HG02938 (cell line): ENCODE measurements around the gene KCNIP4.

Source experiments
- ATAC-seq: cut with Tn5 transposase; IDR thresholded peaks from one replicate; pipeline ENCODE4 v1.9.1; 2021; ENCODE audit warnings: mild to moderate bottlenecking, moderate library complexity; ENCODE audit not compliant: unreplicated experiment

KCNIP4 gene

DNA sequence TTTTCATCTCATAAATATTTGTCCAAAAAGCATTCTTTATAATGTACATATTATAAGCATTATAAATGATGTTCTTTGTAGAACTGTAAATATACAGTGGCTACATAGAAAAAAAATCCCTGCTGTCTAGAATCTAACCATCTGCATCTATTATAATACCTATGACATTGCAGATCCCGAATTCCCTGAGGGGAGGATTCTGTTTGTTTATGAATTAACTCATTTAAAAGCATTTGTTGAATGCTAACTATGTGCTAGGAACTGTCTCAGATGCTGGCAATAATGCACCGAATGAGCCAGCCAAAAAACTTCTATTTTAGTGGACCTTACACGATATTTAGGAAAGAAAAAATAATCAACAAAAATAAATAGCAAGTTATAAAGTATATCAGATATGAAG lies 1058.7 kb downstream of the KCNIP4 start:
- ATAC-seq = no peak

DNA sequence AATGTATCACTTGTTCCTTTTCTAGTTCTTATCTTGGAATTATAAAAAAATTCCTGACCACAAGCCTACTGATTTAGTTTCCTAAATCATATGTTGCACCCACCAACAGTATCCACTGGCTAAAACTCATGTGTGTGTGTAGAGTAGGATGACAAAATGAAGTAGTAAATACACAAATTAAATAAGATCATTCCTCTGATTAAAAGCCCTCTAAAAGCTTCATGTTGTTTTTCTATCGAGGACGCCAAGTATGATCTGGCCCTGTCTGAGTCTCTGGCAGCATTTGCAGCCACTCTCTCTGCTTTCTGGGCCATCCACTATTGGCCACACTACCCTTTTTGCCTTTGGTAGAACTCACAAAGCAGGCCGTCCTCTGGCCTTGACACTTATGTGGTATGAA lies 1064.9 kb downstream of the KCNIP4 start:
- no peak for ATAC-seq

DNA sequence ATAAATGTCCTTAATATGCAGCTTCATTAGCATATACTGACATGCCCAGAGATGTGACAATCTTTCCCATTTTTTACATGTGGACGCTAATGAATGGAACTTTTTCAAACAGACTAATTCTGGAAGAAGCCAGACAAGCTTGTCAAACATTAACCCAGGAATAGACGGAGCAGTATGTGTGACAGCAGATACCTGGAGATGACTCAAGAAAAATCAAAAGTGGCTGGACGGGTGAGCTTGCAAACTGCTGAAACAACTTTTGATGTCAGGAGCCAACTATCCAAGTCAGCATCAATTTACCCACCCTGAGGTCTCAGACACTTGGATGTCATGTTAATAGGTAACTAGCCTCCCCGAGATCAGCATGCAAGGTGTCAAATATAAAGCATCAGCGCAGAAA lies 1065.3 kb downstream of the KCNIP4 start:
- ATAC-seq = no peak

DNA sequence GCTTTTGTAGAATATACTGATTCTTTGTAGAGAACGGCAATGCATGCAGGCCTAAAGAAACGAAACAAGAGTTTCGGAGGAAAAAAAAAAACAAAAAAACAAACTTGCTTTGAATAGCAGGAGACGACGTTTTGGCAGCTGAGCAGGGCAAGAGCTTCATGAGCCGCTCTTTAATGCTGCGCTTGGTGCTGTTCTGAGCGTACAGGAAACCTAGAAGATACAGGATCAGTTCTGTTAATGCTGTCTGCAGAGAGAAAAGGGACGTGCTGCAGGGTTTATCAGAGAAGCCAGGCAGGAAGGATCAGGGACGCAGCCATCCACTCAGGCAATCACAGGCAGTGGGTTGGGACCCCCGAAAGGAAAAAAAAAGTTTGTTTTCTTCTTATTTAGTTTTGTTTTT lies 1066.1 kb downstream of the KCNIP4 start:
- no peak for ATAC-seq

DNA sequence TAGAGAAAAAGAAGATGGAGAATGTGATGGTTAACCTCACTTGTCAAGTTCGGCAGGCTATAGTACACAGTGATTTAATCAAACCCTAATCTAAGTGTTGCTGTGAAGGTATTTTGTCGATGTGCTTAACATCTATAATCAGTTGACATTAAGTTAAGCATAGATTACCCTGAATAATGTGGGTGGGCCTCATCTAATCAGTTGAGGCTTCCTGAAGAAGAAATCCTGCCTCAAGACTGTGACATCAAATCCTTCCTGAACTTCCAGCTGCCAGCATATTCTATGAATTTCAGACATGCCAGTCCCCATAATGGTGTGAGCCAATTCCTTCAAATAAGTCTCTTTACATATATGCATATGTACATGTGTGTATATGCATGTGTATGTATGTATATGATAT lies 1066.9 kb downstream of the KCNIP4 start:
- no peak for ATAC-seq

DNA sequence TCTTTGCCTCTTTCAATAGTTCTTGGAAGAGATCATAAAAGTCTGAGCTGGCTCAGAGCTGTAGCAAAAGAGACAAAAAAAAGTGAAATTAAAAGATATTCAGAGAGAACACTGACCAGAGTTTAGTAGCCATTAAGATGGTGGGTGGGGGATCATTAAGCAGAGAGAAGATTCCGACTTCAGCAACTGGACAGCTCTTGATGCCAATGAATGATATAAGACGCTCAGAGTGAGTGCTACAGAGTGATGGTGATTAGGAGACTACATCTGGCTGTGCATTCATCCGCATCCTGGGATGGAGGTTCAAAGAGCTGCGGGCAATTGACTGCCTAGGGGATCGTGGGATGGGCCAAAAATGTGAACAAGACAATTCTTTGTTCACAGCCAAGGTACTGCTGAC lies 1069.8 kb downstream of the KCNIP4 start:
- no peak for ATAC-seq

DNA sequence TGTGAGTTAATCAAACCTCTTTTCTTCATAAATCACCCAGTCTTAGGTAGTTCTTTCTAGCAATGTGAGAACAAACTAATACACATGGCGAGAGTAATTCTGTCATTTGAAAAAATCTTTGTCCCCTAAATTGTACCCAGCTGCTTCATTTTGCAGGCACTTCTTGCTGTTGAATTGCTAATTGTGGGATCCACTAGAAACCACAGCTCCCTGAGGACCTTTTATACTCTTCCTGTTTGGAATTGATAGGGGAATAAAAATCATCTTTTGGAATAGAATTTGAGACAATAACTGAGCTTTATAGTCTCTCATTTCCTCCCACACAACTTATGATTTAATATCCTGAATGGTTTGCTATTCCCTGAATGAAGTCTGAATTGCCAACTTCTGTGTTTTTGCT lies 1078.1 kb downstream of the KCNIP4 start:
- no peak for ATAC-seq

DNA sequence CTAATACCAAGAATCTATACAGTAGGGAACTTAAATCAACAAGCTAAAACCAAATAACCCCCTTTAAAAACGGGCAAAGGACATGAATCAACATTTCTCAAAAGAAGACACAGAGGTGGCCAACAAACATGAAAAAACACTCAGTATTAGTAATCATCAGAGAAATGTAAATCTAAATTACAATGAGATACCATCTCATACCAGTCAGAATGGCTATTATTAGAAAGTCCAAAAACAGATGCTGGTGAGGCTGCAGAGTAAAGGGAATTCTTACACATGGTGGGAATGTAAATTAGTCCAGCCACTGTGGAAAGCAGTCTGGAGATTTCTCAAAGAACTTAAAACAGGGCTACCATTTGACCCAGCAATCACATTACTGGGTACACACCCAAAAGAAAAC lies 1080.5 kb downstream of the KCNIP4 start:
- ATAC-seq = no peak

DNA sequence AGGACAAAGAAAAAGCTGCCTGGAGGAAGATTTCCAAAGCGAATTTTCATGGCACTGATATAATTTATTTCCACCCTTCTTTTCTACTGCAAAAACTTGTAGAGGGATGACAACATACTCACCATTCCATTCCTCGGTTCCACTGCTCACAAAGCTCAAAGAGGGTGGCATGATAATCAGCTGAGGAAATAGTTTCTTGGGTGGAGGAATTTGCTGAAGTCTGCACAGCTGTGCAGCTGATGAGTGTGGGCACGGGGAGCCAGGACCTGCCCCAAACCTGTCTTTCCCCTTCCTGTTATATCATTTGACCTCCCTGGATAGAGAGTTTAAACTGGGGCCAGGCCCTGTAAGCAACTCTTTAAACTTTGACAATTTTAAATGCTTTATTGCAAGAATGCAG lies 1087.7 kb downstream of the KCNIP4 start:
- ATAC-seq = no peak

DNA sequence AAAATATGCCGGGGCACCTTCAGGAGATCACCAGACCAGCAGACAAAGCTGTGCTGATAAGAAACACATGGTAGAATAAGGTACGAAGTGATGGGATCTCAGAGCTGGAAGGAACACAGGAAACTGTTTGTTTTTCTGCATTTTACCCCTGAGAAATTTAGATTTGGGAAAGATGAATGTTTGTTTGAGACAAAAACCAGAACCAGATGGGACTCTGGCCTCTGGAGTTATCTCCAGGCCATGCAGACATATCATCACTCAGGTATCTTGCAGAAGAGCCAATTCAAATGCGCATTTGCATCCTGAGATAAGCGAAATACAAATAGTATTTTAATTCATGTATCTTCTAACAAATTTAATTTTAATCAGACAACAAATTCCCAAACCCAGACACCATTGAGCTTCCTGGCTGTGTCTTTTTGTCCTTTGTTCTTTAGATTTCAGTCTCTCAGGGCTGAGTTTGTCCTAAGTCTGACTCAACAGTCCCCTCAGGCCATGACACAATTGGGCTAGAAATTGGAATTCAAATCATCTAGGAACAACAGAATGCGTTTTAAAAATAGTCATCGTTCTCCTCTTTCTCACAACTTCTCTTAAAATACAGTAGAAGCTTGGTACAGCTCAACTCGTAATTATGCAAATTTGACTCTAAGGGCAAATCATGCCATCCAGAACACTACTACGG lies 1089.3 kb downstream of the KCNIP4 start:
- ATAC-seq = no peak

DNA sequence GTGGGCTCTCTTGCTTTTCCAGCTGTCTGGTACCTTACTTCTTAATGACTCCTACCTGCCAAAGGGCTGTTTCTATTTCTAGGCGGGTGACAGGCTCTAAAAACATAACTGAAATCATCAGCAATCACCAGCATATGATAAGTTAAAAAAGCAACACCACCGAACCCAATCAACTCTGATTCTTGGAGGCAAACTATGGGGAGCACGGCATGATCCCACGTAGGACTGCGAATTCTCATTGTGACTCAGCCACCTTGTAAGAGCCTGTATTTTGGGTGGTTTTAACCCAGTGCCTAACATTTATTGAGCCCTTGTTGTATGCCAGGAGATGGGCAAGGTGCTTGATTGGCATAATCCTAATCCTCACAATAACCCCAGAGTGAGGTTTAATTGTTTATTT lies 1091.5 kb downstream of the KCNIP4 start:
- no peak for ATAC-seq

DNA sequence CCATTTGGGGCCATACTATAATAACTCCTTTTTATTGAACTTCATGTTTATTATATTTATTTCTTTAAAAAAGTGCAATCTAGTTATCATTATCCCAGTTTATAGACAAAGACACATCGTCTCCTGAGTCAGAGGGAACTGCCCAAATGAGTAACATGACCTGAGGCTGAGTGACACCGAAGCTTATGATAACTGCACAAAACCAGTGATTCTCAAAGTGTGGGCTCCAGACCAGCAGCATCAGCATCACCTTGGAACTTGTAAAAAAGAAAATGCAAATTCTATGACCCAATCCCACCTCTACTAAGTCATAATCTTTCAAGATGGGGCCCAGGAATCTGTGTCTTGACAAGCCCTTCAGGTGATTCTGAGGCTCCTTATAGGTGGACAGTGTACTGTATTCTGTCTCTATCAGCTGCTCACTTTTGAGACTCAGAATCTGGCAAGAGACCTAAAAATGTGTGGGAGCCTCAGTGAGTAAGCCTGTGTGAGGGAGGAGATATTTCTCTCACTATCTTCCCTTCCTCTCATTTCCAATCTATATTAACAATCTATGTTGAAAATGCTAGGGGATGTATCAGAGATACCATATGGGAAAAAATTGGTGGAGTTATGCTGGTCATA lies 1101.3 kb downstream of the KCNIP4 start:
- no peak for ATAC-seq

DNA sequence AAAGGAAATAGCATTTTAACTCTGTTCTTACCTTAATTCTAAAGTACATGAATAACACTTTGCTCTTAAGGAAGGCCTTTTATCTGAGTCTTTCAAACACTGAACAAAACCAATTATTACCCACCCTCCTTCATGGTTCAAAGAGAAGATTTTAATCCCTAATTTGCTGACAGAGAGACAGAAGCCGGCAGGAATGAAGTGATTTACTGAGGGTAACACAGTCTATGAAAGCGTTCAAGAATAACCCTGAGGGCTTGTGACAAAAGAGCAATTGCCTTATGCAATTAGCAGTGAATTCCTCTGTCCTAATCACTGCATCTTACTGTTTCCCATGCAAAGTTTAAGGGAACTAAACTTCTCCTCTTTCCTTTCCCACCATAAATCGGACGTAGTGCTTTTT lies 1104.3 kb downstream of the KCNIP4 start:
- ATAC-seq = no peak

DNA sequence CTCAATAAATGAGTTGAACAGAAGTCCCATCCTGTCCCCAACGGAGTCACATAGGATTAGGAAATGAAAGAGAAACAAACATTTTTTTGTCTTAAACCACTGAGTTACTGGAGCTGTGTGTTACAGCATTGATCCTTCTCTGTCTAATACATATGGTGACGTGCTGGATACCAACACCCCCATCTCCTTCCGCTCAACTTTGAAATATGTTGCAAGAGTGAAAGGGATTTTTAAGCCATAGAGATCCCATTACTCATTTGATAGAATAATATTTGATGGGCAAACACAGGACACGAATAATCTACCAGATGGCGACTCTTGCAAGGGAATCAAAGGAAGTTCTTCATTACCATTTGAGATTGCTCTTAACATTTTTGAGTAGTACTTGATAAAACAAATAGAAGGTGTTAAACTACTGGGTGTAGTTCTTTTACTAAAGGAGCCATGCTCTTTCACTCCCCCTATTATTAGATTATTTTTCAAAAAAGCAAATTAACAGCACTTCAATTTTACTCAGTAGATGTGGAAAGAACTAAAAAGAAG lies 1107.9 kb downstream of the KCNIP4 start:
- ATAC-seq = no peak

DNA sequence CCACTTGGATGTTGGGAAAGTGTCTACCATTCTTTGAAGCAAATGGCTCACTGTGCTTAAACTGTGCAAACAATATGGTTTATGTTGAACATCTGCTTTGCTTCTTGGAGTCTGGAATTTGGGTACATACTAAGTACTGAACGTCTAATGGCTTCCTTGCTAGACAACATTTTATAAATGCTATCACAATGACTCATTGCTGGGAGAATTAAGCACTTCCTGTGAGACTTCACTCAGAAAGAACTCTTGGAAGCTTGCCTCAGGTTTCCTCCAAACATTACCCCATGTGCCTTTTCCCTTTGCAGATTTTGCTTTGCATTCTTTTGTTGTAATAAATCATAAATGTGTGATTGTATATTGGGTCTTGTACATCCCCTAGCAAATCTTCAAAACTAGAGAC lies 1108.6 kb downstream of the KCNIP4 start:
- no peak for ATAC-seq

DNA sequence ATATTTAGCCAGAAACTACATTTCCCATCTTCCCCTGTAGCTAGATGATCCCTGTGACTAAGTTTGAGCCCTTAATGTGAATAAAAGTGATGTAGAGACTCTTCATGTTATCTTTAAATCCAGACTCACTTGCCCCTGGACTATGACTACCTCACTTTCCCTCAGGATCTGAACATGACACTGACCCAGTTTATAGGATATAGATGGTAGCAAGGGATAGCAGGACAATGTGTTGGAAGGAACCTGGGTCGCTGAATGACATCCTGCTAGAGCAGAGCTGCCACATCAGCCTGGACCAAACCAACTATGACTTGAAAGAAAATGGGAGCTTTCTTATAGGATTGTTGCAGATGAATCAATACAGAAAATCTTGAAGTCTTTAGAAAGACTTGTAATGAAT lies 1110.1 kb downstream of the KCNIP4 start:
- no peak for ATAC-seq

DNA sequence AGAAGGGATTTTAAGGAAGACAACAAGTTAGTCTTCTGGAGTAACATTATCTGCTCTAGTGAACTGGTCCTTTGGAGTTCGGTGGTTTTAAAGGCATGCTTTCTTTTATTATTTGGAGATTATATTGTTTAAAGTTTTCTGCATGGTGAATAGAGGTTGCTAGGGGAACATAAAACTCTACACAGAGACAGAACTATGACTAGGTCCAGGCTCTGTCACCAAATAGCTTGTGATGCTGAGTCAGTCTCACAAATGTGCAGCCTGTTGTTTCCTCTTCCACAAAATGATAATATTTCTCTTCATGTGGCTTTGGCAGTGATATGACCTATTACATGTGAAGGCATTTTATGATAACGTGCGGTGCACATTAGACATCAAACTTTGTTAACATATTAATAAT lies 1115.7 kb downstream of the KCNIP4 start:
- no peak for ATAC-seq

DNA sequence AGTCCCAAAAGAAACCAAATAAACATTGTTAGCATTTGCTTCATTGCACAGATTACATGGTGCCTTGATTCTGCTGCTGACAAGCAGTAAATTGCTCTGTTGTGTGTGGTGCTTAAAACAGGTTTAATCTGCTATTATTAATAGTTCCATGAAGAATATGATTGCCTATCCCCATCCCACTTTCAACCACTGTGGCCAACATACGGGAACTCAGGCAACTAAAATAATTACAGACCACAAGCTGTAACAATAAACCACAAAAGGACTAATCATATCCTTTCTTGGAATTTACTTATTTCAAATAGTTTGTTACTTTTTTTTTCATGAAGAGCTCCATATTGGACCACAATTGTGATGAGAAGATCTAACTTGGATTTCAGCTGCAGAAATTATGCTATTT lies 1116.8 kb downstream of the KCNIP4 start:
- no peak for ATAC-seq

DNA sequence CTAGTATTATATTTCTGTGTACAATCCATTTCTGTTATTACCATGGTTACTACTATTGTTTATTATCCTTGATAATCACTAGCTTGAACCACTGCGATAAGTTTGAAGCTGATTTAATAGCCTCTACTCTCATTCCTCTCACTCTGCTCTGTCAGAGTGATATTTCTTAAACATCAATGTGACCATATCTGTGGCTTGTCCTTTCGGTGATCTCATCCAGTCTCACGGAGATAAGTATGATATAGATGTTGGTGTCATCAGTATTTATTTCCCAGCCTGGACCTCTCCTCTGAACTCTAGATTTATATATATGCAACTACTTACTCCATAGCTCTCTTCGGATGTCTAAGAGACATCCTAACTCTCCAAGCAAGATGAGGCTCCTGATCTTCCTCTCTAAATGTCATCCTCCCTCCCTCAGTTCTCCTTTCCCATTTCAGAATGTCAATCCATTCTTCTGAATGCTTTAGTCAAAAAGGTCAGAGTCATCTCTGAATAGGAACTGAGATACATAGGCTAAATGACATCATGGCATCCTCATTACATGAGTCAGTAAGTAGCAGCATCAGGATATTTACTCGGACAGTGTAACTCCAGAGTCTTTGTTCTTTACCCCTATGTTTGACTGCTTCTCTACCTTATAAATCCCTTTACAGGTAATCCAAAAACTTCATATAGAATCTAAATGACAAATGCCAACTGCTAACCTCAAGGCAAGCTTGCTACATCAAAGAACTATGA lies 1118.8 kb downstream of the KCNIP4 start:
- ATAC-seq = no peak

DNA sequence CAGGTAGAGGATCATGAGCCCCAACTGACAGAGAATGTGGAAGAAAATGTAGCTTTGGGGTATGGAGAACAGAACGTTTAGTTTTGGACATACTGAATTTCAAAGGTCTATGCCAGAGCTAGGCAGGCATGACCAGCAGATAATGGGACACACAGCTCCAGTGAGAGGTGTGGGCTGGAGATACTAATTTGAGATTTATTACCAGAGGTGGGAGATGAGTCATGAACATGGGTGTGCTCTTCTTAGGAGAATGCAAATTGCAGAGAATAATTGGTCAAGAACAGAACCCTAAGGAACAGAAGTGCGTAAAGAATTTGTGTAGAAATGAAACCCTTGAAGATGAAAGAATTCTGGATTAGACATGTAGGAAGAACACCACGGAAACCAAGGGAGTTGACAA lies 1123.1 kb downstream of the KCNIP4 start:
- no peak for ATAC-seq

DNA sequence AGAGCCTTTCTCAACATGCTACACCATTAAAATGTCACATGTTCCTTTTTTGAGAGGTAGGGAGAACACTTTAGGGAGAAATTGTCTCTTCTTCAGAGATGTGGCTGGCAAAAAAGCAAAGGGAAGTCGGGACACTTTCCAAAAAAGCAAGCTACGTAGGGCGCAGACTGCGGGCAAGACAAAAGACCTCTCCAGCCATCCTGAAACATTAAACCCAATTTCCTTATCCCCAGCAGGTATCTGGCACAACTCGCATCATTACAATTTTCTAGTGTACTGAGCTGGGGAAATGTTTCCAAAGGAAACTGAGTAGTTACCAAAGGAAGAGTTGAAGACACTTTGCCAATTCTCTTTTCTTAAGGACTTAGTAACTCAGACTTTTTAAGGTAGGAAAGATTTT lies 1132.3 kb downstream of the KCNIP4 start:
- no peak for ATAC-seq

DNA sequence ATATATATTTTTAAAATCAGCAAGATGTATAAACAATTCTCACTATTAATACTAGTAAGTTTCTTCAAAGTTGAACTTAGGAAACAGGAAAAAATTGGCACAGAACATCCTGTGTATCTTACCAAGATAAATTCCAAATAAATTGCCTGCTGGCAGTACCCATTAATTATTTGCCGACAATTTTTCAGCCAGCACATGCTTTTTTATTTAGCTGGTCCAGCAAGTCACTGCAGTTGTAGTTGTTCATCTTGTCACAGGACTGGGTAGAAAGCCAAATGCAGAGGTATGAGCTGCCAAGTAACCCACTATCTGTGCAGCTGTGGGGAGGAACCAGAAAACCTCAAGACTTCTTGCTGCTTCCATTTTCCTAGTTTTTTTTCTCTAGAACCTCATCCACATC lies 1134.9 kb downstream of the KCNIP4 start:
- ATAC-seq = no peak
